GM10266 (cell line): ENCODE measurements around the gene USP37.
"Not testable (repeated sequence)": the region's sequence is repeated elsewhere in the genome, so short reads cannot be mapped to it uniquely, and the experiment has no call there.

Source experiments
- DNase-seq: peaks from one replicate; pipeline ENCODE4 v3.0.0; 2012; ENCODE audit errors: extremely low spot score
- TF ChIP-seq, protein P1 (sequence below): IDR thresholded peaks from 2 replicates; pipeline ENCODE4 v1.5.1; 2012; ENCODE audit warnings: mild to moderate bottlenecking, low read depth; ENCODE audit not compliant: control insufficient read depth, insufficient read depth; ENCODE audit errors: missing control alignments

The USP37 gene

DNA sequence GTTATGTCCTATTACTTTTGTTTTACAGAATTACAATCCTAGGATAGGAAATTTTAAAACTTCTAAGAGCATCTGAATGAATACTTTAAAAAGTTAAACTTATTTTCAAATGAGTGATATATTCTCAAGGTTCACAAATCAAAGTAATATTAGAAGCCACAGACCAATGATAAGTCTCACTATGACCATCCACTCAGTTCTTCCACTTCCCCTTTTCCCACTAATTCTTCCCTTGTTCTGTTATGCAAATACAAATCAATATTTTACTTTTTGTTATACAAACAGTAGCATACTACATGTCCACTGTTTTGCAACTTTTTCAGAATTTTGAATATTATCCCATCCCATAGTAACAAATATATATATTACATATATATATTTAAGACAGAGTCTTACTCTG, 20.2 kb downstream of the USP37 start:
- no peak for DNase-seq
- TF ChIP-seq, protein P1, sequence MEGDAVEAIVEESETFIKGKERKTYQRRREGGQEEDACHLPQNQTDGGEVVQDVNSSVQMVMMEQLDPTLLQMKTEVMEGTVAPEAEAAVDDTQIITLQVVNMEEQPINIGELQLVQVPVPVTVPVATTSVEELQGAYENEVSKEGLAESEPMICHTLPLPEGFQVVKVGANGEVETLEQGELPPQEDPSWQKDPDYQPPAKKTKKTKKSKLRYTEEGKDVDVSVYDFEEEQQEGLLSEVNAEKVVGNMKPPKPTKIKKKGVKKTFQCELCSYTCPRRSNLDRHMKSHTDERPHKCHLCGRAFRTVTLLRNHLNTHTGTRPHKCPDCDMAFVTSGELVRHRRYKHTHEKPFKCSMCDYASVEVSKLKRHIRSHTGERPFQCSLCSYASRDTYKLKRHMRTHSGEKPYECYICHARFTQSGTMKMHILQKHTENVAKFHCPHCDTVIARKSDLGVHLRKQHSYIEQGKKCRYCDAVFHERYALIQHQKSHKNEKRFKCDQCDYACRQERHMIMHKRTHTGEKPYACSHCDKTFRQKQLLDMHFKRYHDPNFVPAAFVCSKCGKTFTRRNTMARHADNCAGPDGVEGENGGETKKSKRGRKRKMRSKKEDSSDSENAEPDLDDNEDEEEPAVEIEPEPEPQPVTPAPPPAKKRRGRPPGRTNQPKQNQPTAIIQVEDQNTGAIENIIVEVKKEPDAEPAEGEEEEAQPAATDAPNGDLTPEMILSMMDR = no peak

DNA sequence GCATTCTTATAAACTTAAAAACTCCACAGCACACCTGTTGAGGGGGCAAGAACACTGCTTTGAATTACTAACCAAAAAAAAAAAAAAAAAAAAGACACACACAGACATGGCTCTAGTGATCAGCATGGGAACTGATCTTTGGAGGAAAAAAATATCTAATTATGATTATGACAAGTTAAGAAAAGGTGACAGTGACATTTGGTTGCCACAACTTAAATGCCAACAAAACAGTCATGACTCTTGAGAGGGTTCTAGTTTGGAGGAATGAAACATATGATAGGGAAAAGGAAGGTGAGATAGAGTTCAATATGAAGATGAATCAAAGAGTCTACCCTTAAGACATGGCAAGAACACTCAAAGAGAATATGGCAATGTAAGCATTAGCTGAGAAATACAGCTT, 20.6 kb downstream of the USP37 start:
- DNase-seq = no peak

DNA sequence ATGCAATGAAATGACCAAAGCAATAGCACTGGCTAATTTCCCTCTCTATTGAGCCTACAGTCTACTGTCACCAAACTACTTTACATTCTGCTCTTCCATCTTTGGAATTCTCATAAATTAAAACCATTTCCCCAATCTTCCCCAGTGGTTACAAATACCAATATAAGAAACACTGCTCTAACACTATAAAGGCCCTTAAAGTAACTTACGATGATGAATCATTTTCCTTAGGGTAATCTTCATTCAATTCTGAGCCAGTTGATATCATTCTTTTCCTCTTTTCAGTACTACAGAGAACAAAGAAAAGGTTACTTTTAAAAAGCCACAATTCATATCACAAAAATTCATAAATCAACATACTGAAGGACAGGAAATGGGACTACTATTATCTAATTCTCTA, 22.1 kb downstream of the USP37 start:
- DNase-seq = no peak
- TF ChIP-seq, protein P1 = no peak

More for the DNA sequence above, 20.6 kb downstream of the USP37 start:
- TF ChIP-seq, protein P1 = no peak

DNA sequence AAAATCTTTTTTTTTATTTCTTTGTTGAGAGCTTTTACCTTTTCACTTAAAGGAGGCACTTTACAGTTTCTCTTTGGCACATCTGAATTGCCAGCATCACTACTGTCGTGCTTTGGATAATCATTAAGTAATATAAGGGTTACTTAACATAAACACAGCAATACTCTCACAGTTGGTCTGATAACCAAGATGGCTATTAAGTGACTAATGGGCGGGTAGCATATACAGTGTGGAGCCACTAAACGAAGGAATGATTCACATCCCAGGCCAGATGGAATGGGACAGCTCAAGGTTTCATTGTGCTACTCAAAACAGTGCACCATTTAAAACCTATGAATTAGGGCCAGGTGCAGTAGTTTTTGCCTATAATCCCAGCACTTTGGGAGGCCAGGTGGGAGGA, 28.1 kb downstream of the USP37 start:
- TF ChIP-seq, protein P1 = no peak
- no peak for DNase-seq

DNA sequence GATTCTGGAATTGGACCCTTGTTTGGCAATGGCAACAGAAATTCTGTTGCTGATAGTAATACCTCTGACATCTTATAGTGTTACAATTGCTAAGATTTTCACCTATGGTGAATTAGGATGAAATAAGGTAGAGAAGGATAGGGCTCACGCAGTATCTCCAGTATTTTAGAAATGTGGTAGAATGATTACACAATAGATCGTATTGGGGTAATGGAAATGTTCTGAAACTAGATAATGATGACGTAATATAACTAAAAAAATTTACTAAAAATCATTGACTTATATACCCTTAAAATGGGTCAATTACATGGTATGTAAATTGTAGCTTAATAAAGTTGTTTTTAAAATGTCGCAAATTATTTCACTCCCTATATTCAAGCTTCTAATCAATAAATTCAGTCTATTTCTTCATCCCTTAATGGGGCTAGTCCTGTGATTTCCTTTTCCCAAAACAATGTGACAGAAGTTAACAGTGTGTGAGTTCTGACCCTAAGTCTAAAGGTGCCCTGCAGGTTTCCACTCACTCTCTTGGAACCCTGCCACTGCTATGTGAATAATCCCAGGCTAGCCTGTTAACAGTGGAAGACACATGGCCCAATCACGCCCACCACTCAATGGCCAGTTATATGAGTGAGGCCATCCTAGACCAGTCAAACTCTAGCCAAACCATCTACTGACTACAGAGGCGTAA, 31.2 kb downstream of the USP37 start:
- TF ChIP-seq, protein P1 = no peak
- DNase-seq = no peak

DNA sequence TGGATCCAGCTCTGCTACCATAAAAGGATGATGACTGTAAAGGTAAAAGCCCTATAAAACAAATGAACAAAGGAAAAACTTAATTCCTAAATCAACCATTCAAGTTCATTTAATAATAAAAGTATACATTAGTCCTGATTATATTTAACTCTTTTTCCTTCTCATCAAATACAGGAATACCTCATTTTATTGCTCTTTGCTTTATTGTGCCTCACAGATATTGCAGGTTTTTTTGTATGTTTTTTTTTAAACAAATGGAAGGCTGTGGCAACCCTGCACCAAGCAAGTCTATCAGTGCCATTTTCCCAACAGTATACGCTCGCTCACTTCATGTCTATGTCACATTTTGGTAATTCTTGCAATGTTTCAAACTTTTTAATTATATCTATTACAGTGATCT, 38.2 kb downstream of the USP37 start:
- no peak for DNase-seq
- TF ChIP-seq, protein P1 = no peak

DNA sequence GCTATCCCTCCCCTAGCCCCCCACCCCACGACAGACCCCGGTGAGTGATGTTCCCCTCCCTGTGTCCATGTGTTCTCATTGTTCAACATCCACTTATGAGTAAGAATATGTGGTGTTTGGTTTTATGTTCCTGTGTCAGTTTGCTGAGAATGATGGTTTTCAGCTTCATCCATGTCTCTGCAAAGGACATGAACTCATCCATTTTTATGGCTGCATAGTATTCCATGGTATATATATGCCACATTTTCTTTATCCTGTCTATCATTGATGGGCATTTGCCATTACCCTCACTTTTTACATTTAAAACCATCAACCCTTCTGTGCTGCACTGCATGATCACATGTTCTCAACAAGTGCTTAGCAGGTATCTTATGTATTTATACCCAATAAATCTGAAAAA, 39.7 kb downstream of the USP37 start:
- not testable (repeated sequence) for DNase-seq

DNA sequence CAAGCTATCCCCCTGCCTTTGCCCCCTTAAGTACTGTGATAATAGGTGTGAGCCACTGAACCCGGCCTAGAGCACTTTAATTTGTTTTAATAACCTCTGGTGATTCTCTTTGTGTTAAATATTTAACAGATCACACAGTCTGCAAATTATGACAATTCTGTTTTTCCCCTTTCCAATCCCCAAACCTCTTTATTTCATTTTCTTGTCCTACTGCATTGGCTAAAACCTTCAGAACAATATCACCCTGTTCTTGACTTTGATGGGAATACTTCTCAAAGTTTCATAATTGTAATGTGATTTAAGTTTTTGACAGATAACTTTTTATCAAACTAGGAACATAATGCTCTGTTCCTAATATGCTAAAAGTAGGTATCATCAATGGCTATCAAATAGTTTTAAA, 44.5 kb downstream of the USP37 start:
- no peak for DNase-seq
- TF ChIP-seq, protein P1 = no peak
